HG03097 (cell line): ENCODE data around the gene FSTL3.
A peak's percentile ranks its signal among the peaks of the same experiment; 100 is the strongest.
"Not testable (repeated sequence)": the region's sequence is repeated elsewhere in the genome, so short reads cannot be mapped to it uniquely, and the experiment has no call there.

Experiments
- ATAC-seq: cut with Tn5 transposase; IDR thresholded peaks from one replicate; pipeline ENCODE4 v1.9.1; 2021; ENCODE audit not compliant: unreplicated experiment, low FRiP score

Gene FSTL3

GRCh38 chr19:660793-661426 is 15.3 kb upstream of the FSTL3 start:
- ATAC-seq: no peak

GRCh38 chr19:661427-662196 is 14.6 kb upstream of the FSTL3 start:
- no peak for ATAC-seq

- ATAC-seq: no peak
These were observed 13.8 kb upstream of the FSTL3 start for GRCh38 chr19:662207-662961.

- ATAC-seq: peak; percentile 55
These were observed 13.1 kb upstream of the FSTL3 start, which contains the start of gene RNF126 for GRCh38 chr19:662962-663681. RNF126 (minus strand) TSS chr19:663214; CDS start chr19:663121, 93 bp downstream.

- peak; percentile 3 for ATAC-seq
These were observed 12.5 kb upstream of the FSTL3 start for GRCh38 chr19:663682-664117.

GRCh38 chr19:664913-665443 is 11.2 kb upstream of the FSTL3 start:
- ATAC-seq: no peak

GRCh38 chr19:666985-667573 is 9.1 kb upstream of the FSTL3 start:
- not testable (repeated sequence) for ATAC-seq

GRCh38 chr19:668675-669434 is 7.3 kb upstream of the FSTL3 start:
- ATAC-seq: not testable (repeated sequence)

- ATAC-seq: no peak
These were observed 5.5 kb upstream of the FSTL3 start for GRCh38 chr19:670609-671075.

GRCh38 chr19:674282-675151 is 1.7 kb upstream of the FSTL3 start:
- no peak for ATAC-seq

- ATAC-seq: no peak
These were observed 219 bp upstream of the FSTL3 start for GRCh38 chr19:676007-676338.

GRCh38 chr19:677201-677600 is 1.0 kb downstream of the FSTL3 start:
- no peak for ATAC-seq

- no peak for ATAC-seq
These were observed 1.6 kb downstream of the FSTL3 start for GRCh38 chr19:677601-678436.

- no peak for ATAC-seq
These were observed 2.7 kb downstream of the FSTL3 start for GRCh38 chr19:678791-679388.

- ATAC-seq: peak; percentile 2
These were observed 3.5 kb downstream of the FSTL3 start for GRCh38 chr19:679418-680286.
